ENCODE results near the gene KRTAP10-9. TPM values are rescaled to one million over a fixed set of nuclear protein-coding genes. Genes with fewer than 3 reads are reported as not detected.
"Not testable (repeated sequence)": the region's sequence is repeated elsewhere in the genome, so short reads cannot be mapped to it uniquely, and the experiment has no call there.

The KRTAP10-9 gene
- not detected in 2 replicates for total RNA-seq (2014; rRNA removed; shearing (Covaris generic))

- Histone ChIP-seq H3K4me3 (no peak within 1 kb of the TSS), H3K27me3 (replicated peaks) (no peaks in the 10 kb centered on the region), H3K27ac (no peak within 1 kb of the TSS), H3K4me1 (replicated peaks) (no peaks in the 10 kb centered on the region), H3K9me3 (replicated peaks) (peaks cover 10% of the 10 kb centered on the region), H3K36me3 (no peaks in the 10 kb centered on the region)
- no peak for DNase-seq (ENCODE audit: low read depth in 1 of 2, low spot score in 2 of 2)
Measured at GRCh38 chr21:44626673-44627143, at the start of gene KRTAP10-9. TSS of gene KRTAP10-9 (plus strand) at chr21:44627093. CDS start at chr21:44627172, 79 bp downstream.

- no peaks in the 10 kb centered on the region; the same call in 1 of the 2 replicates for H3K9me3 ChIP-seq (replicated peaks)
- no peaks in the 10 kb centered on the region for H3K4me1 ChIP-seq (replicated peaks)
- no peaks in the 10 kb centered on the region for H3K36me3 ChIP-seq
- no peaks in the 10 kb centered on the region for H3K27me3 ChIP-seq (replicated peaks)
- H3K4me3 ChIP-seq: no peak overlapping the region
- H3K27ac ChIP-seq: no peak overlapping the region
- DNase-seq (ENCODE audit: low read depth in 1 of 2, low spot score in 2 of 2): no peak
Measured at GRCh38 chr21:44578371-44579055, 48.4 kb upstream of the KRTAP10-9 start.

GRCh38 chr21:44579056-44579832 is 47.6 kb upstream of the KRTAP10-9 start:
- no peak overlapping the region for H3K27ac ChIP-seq
- DNase-seq (ENCODE audit: low read depth in 1 of 2, low spot score in 2 of 2): no peak

GRCh38 chr21:44579833-44580144 is 47.1 kb upstream of the KRTAP10-9 start:
- Histone ChIP-seq H3K9me3 (replicated peaks) (no peaks in the 10 kb centered on the region; the same call in 1 of the 2 replicates), H3K27me3 (replicated peaks) (peaks cover 6% of the 10 kb centered on the region; the same call in 1 of the 2 replicates), H3K27ac (no peak overlapping the region), H3K4me1 (replicated peaks) (no peaks in the 10 kb centered on the region), H3K4me3 (no peak overlapping the region), H3K36me3 (no peaks in the 10 kb centered on the region)
- no peak for DNase-seq (ENCODE audit: low read depth in 1 of 2, low spot score in 2 of 2)

More at GRCh38 chr21:44579056-44579832, 47.6 kb upstream of the KRTAP10-9 start:
- no peaks in the 10 kb centered on the region for H3K4me1 ChIP-seq (replicated peaks)
- no peak overlapping the region for H3K4me3 ChIP-seq
- no peaks in the 10 kb centered on the region; the same call in 1 of the 2 replicates for H3K9me3 ChIP-seq (replicated peaks)
- H3K27me3 ChIP-seq (replicated peaks): 0 out of 2 replicates have a peak, but pooled peaks cover under 1% of the 10 kb centered on the region
- no peaks in the 10 kb centered on the region for H3K36me3 ChIP-seq

- not testable (repeated sequence) for DNase-seq (ENCODE audit: low read depth in 1 of 2, low spot score in 2 of 2); H3K36me3 ChIP-seq; H3K9me3 ChIP-seq (replicated peaks); H3K4me1 ChIP-seq (replicated peaks); H3K27ac ChIP-seq; H3K27me3 ChIP-seq (replicated peaks); H3K4me3 ChIP-seq
Measured at GRCh38 chr21:44580231-44580821, 46.6 kb upstream of the KRTAP10-9 start, which contains the start of gene KRTAP10-5. TSS of gene KRTAP10-5 (minus strand) at chr21:44580604. CDS start at chr21:44580578, 26 bp downstream.

- H3K27me3 ChIP-seq (replicated peaks): peaks cover 8% of the 10 kb centered on the region; the same call in 1 of the 2 replicates
- DNase-seq (ENCODE audit: low read depth in 1 of 2, low spot score in 2 of 2): no peak
- H3K4me3 ChIP-seq: no peak overlapping the region
- H3K27ac ChIP-seq: no peak overlapping the region
- H3K36me3 ChIP-seq: no peaks in the 10 kb centered on the region
- no peaks in the 10 kb centered on the region for H3K4me1 ChIP-seq (replicated peaks)
- H3K9me3 ChIP-seq (replicated peaks): no peaks in the 10 kb centered on the region; the same call in 1 of the 2 replicates
Measured at GRCh38 chr21:44581158-44581557, 45.7 kb upstream of the KRTAP10-9 start.

- no peak overlapping the region for H3K27ac ChIP-seq
- DNase-seq (ENCODE audit: low read depth in 1 of 2, low spot score in 2 of 2): no peak
- H3K27me3 ChIP-seq (replicated peaks): peaks cover 8% of the 10 kb centered on the region; the same call in 1 of the 2 replicates
- H3K4me3 ChIP-seq: no peak overlapping the region
- H3K9me3 ChIP-seq (replicated peaks): no peaks in the 10 kb centered on the region; the same call in 1 of the 2 replicates
- H3K4me1 ChIP-seq (replicated peaks): no peaks in the 10 kb centered on the region
- H3K36me3 ChIP-seq: no peaks in the 10 kb centered on the region
Measured at GRCh38 chr21:44582055-44582454, 44.8 kb upstream of the KRTAP10-9 start.

GRCh38 chr21:44583089-44583799 is 43.6 kb upstream of the KRTAP10-9 start:
- DNase-seq (ENCODE audit: low read depth in 1 of 2, low spot score in 2 of 2): no peak
- no peaks in the 10 kb centered on the region for H3K4me1 ChIP-seq (replicated peaks)
- no peak overlapping the region for H3K27ac ChIP-seq
- H3K27me3 ChIP-seq (replicated peaks): peaks cover 8% of the 10 kb centered on the region; the same call in 1 of the 2 replicates
- H3K4me3 ChIP-seq: no peak overlapping the region
- no peaks in the 10 kb centered on the region; the same call in 1 of the 2 replicates for H3K9me3 ChIP-seq (replicated peaks)
- no peaks in the 10 kb centered on the region for H3K36me3 ChIP-seq

GRCh38 chr21:44583800-44584147 is 43.1 kb upstream of the KRTAP10-9 start:
- Histone ChIP-seq H3K9me3 (replicated peaks) (no peaks in the 10 kb centered on the region; the same call in 1 of the 2 replicates), H3K4me1 (replicated peaks) (no peaks in the 10 kb centered on the region), H3K36me3 (no peaks in the 10 kb centered on the region), H3K27ac (no peak overlapping the region), H3K27me3 (replicated peaks) (peaks cover 8% of the 10 kb centered on the region; the same call in 1 of the 2 replicates), H3K4me3 (no peak overlapping the region)
- no peak for DNase-seq (ENCODE audit: low read depth in 1 of 2, low spot score in 2 of 2)

GRCh38 chr21:44585892-44586291 is 41.0 kb upstream of the KRTAP10-9 start:
- Histone ChIP-seq H3K4me3 (no peak overlapping the region), H3K36me3 (no peaks in the 10 kb centered on the region), H3K9me3 (replicated peaks) (no peaks in the 10 kb centered on the region; the same call in none of the 2 replicates), H3K4me1 (replicated peaks) (no peaks in the 10 kb centered on the region), H3K27me3 (replicated peaks) (peaks cover 8% of the 10 kb centered on the region; the same call in 1 of the 2 replicates), H3K27ac (no peak overlapping the region)
- DNase-seq (ENCODE audit: low read depth in 1 of 2, low spot score in 2 of 2): no peak

GRCh38 chr21:44589094-44589493 is 37.8 kb upstream of the KRTAP10-9 start:
- Histone ChIP-seq H3K9me3 (replicated peaks) (no peaks in the 10 kb centered on the region; the same call in 1 of the 2 replicates), H3K27me3 (replicated peaks) (peaks cover 8% of the 10 kb centered on the region; the same call in 1 of the 2 replicates), H3K27ac (no peak overlapping the region), H3K4me1 (replicated peaks) (no peaks in the 10 kb centered on the region), H3K36me3 (no peaks in the 10 kb centered on the region), H3K4me3 (no peak overlapping the region)
- no peak for DNase-seq (ENCODE audit: low read depth in 1 of 2, low spot score in 2 of 2)

GRCh38 chr21:44589586-44590305 is 37.1 kb upstream of the KRTAP10-9 start:
- DNase-seq (ENCODE audit: low read depth in 1 of 2, low spot score in 2 of 2): no peak
- no peak overlapping the region for H3K4me3 ChIP-seq
- H3K27me3 ChIP-seq (replicated peaks): peaks cover 3% of the 10 kb centered on the region; the same call in 1 of the 2 replicates
- no peaks in the 10 kb centered on the region; the same call in 1 of the 2 replicates for H3K9me3 ChIP-seq (replicated peaks)
- no peaks in the 10 kb centered on the region for H3K4me1 ChIP-seq (replicated peaks)
- no peak overlapping the region for H3K27ac ChIP-seq
- no peaks in the 10 kb centered on the region for H3K36me3 ChIP-seq
